H1 (cell line): Measurements from ENCODE around the gene STX17. TPM values are rescaled to one million over a fixed set of nuclear protein-coding genes. Genes with fewer than 3 reads are reported as not detected.

Source experiments
- CHD2 ChIP-seq: IDR thresholded peaks from 2 replicates; pipeline ENCODE4 v1.6.1; 2012; ENCODE audit warnings: low read length, improper control_type of control experiment
- EGR1 ChIP-seq: IDR thresholded peaks from 2 replicates; pipeline ENCODE4 v1.6.1; 2011; ENCODE audit warnings: low read depth, low read length, borderline replicate concordance
- polyA plus RNA-seq, 7 experiments: library from polyadenylated mRNA; depleted of rRNA in 3 of 7; stranded (reverse) in 5 of 7; unstranded in 2 of 7; fragments of >200 nt in 5 of 7; fragments of 200-250 nt in 2 of 7; gene quantifications; 1 replicate in 5 of 7; 2 replicates in 1 of 7; 4 replicates in 1 of 7; pipeline versions ENCODE4 v1.2.1 to v1.2.3, GENCODE V29; 2011 to 2013; ENCODE audit warnings: missing spikeins in 2 of 7, mixed read lengths in 2 of 7
- total RNA-seq: library from RNA; stranded (reverse); fragmentation: NEBNext Ultra II Directional; extraction: Animal tissue kit (Norgen Biotek cat#: 25700); gene quantifications from 2 replicates; pipeline ENCODE4 v1.2.1, GENCODE V29; 2021
- TF ChIP-seq, protein P1 (sequence below): fragments of 300-600 bp; sonication (generic); IDR thresholded peaks from 2 replicates; pipeline ENCODE4 v1.7.1; 2012; ENCODE audit warnings: low read length, moderate library complexity, mild to moderate bottlenecking, inconsistent platforms; ENCODE audit not compliant: insufficient replicate concordance

STX17 gene
- total and polyA plus RNA-seq, 2 of the 8 experiments (the other 6 are each of a cell fraction or from before 2014, with no cell fraction given): 4.5 to 16.3 TPM

- TF ChIP-seq, protein P1, sequence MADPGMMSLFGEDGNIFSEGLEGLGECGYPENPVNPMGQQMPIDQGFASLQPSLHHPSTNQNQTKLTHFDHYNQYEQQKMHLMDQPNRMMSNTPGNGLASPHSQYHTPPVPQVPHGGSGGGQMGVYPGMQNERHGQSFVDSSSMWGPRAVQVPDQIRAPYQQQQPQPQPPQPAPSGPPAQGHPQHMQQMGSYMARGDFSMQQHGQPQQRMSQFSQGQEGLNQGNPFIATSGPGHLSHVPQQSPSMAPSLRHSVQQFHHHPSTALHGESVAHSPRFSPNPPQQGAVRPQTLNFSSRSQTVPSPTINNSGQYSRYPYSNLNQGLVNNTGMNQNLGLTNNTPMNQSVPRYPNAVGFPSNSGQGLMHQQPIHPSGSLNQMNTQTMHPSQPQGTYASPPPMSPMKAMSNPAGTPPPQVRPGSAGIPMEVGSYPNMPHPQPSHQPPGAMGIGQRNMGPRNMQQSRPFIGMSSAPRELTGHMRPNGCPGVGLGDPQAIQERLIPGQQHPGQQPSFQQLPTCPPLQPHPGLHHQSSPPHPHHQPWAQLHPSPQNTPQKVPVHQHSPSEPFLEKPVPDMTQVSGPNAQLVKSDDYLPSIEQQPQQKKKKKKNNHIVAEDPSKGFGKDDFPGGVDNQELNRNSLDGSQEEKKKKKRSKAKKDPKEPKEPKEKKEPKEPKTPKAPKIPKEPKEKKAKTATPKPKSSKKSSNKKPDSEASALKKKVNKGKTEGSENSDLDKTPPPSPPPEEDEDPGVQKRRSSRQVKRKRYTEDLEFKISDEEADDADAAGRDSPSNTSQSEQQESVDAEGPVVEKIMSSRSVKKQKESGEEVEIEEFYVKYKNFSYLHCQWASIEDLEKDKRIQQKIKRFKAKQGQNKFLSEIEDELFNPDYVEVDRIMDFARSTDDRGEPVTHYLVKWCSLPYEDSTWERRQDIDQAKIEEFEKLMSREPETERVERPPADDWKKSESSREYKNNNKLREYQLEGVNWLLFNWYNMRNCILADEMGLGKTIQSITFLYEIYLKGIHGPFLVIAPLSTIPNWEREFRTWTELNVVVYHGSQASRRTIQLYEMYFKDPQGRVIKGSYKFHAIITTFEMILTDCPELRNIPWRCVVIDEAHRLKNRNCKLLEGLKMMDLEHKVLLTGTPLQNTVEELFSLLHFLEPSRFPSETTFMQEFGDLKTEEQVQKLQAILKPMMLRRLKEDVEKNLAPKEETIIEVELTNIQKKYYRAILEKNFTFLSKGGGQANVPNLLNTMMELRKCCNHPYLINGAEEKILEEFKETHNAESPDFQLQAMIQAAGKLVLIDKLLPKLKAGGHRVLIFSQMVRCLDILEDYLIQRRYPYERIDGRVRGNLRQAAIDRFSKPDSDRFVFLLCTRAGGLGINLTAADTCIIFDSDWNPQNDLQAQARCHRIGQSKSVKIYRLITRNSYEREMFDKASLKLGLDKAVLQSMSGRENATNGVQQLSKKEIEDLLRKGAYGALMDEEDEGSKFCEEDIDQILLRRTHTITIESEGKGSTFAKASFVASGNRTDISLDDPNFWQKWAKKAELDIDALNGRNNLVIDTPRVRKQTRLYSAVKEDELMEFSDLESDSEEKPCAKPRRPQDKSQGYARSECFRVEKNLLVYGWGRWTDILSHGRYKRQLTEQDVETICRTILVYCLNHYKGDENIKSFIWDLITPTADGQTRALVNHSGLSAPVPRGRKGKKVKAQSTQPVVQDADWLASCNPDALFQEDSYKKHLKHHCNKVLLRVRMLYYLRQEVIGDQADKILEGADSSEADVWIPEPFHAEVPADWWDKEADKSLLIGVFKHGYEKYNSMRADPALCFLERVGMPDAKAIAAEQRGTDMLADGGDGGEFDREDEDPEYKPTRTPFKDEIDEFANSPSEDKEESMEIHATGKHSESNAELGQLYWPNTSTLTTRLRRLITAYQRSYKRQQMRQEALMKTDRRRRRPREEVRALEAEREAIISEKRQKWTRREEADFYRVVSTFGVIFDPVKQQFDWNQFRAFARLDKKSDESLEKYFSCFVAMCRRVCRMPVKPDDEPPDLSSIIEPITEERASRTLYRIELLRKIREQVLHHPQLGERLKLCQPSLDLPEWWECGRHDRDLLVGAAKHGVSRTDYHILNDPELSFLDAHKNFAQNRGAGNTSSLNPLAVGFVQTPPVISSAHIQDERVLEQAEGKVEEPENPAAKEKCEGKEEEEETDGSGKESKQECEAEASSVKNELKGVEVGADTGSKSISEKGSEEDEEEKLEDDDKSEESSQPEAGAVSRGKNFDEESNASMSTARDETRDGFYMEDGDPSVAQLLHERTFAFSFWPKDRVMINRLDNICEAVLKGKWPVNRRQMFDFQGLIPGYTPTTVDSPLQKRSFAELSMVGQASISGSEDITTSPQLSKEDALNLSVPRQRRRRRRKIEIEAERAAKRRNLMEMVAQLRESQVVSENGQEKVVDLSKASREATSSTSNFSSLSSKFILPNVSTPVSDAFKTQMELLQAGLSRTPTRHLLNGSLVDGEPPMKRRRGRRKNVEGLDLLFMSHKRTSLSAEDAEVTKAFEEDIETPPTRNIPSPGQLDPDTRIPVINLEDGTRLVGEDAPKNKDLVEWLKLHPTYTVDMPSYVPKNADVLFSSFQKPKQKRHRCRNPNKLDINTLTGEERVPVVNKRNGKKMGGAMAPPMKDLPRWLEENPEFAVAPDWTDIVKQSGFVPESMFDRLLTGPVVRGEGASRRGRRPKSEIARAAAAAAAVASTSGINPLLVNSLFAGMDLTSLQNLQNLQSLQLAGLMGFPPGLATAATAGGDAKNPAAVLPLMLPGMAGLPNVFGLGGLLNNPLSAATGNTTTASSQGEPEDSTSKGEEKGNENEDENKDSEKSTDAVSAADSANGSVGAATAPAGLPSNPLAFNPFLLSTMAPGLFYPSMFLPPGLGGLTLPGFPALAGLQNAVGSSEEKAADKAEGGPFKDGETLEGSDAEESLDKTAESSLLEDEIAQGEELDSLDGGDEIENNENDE: no peak
- no peak for TF ChIP-seq EGR1
- TF ChIP-seq CHD2: no peak
- TF ChIP-seq, all 59 proteins: peak for 0
These were observed 80.2 kb downstream of the STX17 start (continued) for GRCh38 chr9:99986642-99987041.
